Measurements from ENCODE around the gene PROM1.

DNA sequence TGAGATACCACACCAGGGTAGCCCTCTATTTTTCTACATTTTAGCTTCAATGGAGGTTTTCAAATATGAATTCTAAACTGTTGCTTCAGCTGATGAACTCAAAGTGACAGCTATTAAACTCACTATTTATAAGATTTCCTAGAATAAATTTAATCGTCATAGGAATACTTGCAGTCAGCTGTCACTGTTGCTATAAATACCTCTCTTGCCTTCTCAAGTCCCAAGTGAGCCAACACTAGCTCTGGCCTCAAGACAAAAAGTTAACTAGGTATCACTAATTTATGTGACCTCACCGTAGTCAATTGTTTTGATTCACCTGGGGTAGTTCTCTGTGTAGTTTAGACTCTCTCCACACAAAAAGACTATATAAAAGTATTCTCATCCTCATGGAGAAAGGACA, 34.3 kb upstream of the PROM1 start:
- TF ChIP-seq, protein P1, sequence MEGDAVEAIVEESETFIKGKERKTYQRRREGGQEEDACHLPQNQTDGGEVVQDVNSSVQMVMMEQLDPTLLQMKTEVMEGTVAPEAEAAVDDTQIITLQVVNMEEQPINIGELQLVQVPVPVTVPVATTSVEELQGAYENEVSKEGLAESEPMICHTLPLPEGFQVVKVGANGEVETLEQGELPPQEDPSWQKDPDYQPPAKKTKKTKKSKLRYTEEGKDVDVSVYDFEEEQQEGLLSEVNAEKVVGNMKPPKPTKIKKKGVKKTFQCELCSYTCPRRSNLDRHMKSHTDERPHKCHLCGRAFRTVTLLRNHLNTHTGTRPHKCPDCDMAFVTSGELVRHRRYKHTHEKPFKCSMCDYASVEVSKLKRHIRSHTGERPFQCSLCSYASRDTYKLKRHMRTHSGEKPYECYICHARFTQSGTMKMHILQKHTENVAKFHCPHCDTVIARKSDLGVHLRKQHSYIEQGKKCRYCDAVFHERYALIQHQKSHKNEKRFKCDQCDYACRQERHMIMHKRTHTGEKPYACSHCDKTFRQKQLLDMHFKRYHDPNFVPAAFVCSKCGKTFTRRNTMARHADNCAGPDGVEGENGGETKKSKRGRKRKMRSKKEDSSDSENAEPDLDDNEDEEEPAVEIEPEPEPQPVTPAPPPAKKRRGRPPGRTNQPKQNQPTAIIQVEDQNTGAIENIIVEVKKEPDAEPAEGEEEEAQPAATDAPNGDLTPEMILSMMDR (IDR thresholded peaks at IDR 0.05): no peak
- TF ChIP-seq POLR2AphosphoS5 (IDR thresholded peaks at IDR 0.05) (no peak), POLR2A (IDR thresholded peaks at IDR 0.05) (no peak)
